Osteoblast (primary cell): Measurements from ENCODE around the gene CDH4. TPM values are rescaled to one million over a fixed set of nuclear protein-coding genes. Genes with fewer than 3 reads are reported as not detected.

Experiments
- DNase-seq: peaks from one replicate; pipeline ENCODE4 v3.0.0; 2011; ENCODE audit warnings: low spot score, mixed read lengths; ENCODE audit not compliant: insufficient read length; ENCODE audit errors: missing footprints
- H2AFZ ChIP-seq: 2 replicates; pipeline ENCODE4 v1.6.0; 2011; ENCODE audit warnings: mild to moderate bottlenecking, low read length
- H3K27ac ChIP-seq: 2 replicates; pipeline ENCODE4 v1.5.1; 2011; ENCODE audit warnings: mild to moderate bottlenecking, low read depth, low read length, moderate library complexity
- H3K27me3 ChIP-seq: 2 replicates; pipeline ENCODE4 v1.6.0; 2012; ENCODE audit warnings: mild to moderate bottlenecking, control low read depth, inconsistent platforms, low read length, moderate library complexity; ENCODE audit not compliant: insufficient read depth
- H3K36me3 ChIP-seq: 2 replicates; pipeline ENCODE4 v1.5.1; 2011; ENCODE audit warnings: mild to moderate bottlenecking, low read length, control low read depth, moderate library complexity; ENCODE audit not compliant: insufficient read depth
- H3K4me1 ChIP-seq: 2 replicates; pipeline ENCODE4 v1.5.1; 2011; ENCODE audit warnings: mild to moderate bottlenecking, low read length, control low read depth, moderate library complexity; ENCODE audit not compliant: insufficient read depth
- H3K4me2 ChIP-seq: 2 replicates; pipeline ENCODE4 v1.6.0; 2011; ENCODE audit warnings: mild to moderate bottlenecking, low read length; ENCODE audit not compliant: insufficient read depth
- H3K4me3 ChIP-seq: fragments of 200-600 bp; sonication (generic); 3 replicates; pipeline ENCODE4 v1.5.1; 2012; ENCODE audit warnings: mild to moderate bottlenecking, low read length, inconsistent platforms; ENCODE audit not compliant: insufficient read depth
- H3K79me2 ChIP-seq: 2 replicates; pipeline ENCODE4 v1.6.0; 2012; ENCODE audit warnings: mild to moderate bottlenecking, low read length, control low read depth, inconsistent platforms; ENCODE audit not compliant: insufficient read depth
- H3K9me3 ChIP-seq: 2 replicates; pipeline ENCODE4 v1.5.1; 2011; ENCODE audit warnings: low read depth, low read length, control low read depth
- H4K20me1 ChIP-seq: 2 replicates; pipeline ENCODE4 v1.6.0; 2012; ENCODE audit warnings: mild to moderate bottlenecking, low read length, control low read depth; ENCODE audit not compliant: insufficient read depth
- CTCF ChIP-seq: IDR thresholded peaks from 2 replicates; pipeline ENCODE4 v1.5.1; 2011; ENCODE audit warnings: mild to moderate bottlenecking, low read depth, low read length, moderate library complexity; ENCODE audit errors: extremely low read depth
- total RNA-seq: library from RNA; depleted of rRNA; stranded (reverse); fragments of >200 nt; gene quantifications from 2 replicates; pipeline ENCODE4 v1.2.3, GENCODE V29; 2012

Gene CDH4
- total RNA-seq, 1 donor, result 1.1 TPM

GRCh38 chr20:61378694-61379355, 126.8 kb downstream of the CDH4 start:
- Histone ChIP-seq H2AFZ (no peak overlapping the region), H3K27me3 (no peaks in the 10 kb centered on the region), H3K9me3 (no peaks in the 10 kb centered on the region), H3K4me2 (no peak overlapping the region), H4K20me1 (no peaks in the 10 kb centered on the region), H3K27ac (no peak overlapping the region), H3K36me3 (no peaks in the 10 kb centered on the region), H3K79me2 (no peaks in the 10 kb centered on the region), H3K4me3 (no peak overlapping the region), H3K4me1 (no peaks in the 10 kb centered on the region)
- no peak for DNase-seq
- TF ChIP-seq CTCF, result no peak

GRCh38 chr20:61379898-61380544, 128.0 kb downstream of the CDH4 start:
- H3K79me2 ChIP-seq, result no peaks in the 10 kb centered on the region
- no peaks in the 10 kb centered on the region for H3K36me3 ChIP-seq
- no peaks in the 10 kb centered on the region for H3K4me1 ChIP-seq
- DNase-seq, result no peak
- no peaks in the 10 kb centered on the region for H4K20me1 ChIP-seq
- TF ChIP-seq CTCF, result no peak
- H3K4me2 ChIP-seq, result no peak overlapping the region
- H3K27me3 ChIP-seq, result no peaks in the 10 kb centered on the region
- H3K9me3 ChIP-seq, result peaks cover 3% of the 10 kb centered on the region
- H3K27ac ChIP-seq, result no peak overlapping the region
- no peak overlapping the region for H2AFZ ChIP-seq
- H3K4me3 ChIP-seq, result no peak overlapping the region

- Histone ChIP-seq H3K27ac (no peak overlapping the region), H2AFZ (no peak overlapping the region), H3K27me3 (no peaks in the 10 kb centered on the region), H3K36me3 (no peaks in the 10 kb centered on the region), H3K9me3 (peaks cover 3% of the 10 kb centered on the region), H3K4me2 (no peak overlapping the region), H3K79me2 (no peaks in the 10 kb centered on the region), H3K4me1 (no peaks in the 10 kb centered on the region), H4K20me1 (no peaks in the 10 kb centered on the region), H3K4me3 (no peak overlapping the region)
- TF ChIP-seq CTCF, result no peak
- no peak for DNase-seq
These were observed 128.5 kb downstream of the CDH4 start for GRCh38 chr20:61380545-61380915.

GRCh38 chr20:61382194-61382593, 130.1 kb downstream of the CDH4 start:
- H3K9me3 ChIP-seq, result peaks cover 3% of the 10 kb centered on the region
- H3K27ac ChIP-seq, result no peak overlapping the region
- H3K4me2 ChIP-seq, result no peak overlapping the region
- no peak for DNase-seq
- H4K20me1 ChIP-seq, result no peaks in the 10 kb centered on the region
- no peaks in the 10 kb centered on the region for H3K27me3 ChIP-seq
- H3K79me2 ChIP-seq, result no peaks in the 10 kb centered on the region
- H3K36me3 ChIP-seq, result no peaks in the 10 kb centered on the region
- H3K4me3 ChIP-seq, result no peak overlapping the region
- no peaks in the 10 kb centered on the region for H3K4me1 ChIP-seq
- no peak for TF ChIP-seq CTCF
- no peak overlapping the region for H2AFZ ChIP-seq
